Adipocyte (in vitro differentiated cells): Measurements from ENCODE around the gene BACE2.
A peak's percentile ranks its signal among the peaks of the same experiment; 100 is the strongest.

Experiments
- DNase-seq: peaks from one replicate; pipeline ENCODE4 v3.0.0-alpha.2; 2015; ENCODE audit warnings: low read depth
- H3K27me3 ChIP-seq: replicated peaks from 2 replicates; pipeline ENCODE4 v1.7.0; 2013; ENCODE audit warnings: mild to moderate bottlenecking, low read length, moderate library complexity; ENCODE audit not compliant: control insufficient read depth, insufficient read depth
- H3K36me3 ChIP-seq: 2 replicates; pipeline ENCODE4 v1.7.0; 2013; ENCODE audit warnings: low read length, mild to moderate bottlenecking, moderate library complexity; ENCODE audit not compliant: control insufficient read depth, insufficient read depth, severe bottlenecking
- H3K4me1 ChIP-seq: 2 replicates; pipeline ENCODE4 v1.7.0; 2013; ENCODE audit warnings: mild to moderate bottlenecking, low read length, moderate library complexity; ENCODE audit not compliant: control insufficient read depth, insufficient read depth
- H3K4me3 ChIP-seq: 2 replicates; pipeline ENCODE4 v1.7.0; 2013; ENCODE audit warnings: mild to moderate bottlenecking, low read length, moderate library complexity
- H3K9ac ChIP-seq: 2 replicates; pipeline ENCODE4 v1.7.0; 2013; ENCODE audit warnings: mild to moderate bottlenecking, low read length, moderate library complexity
- H3K9me3 ChIP-seq: 2 replicates; pipeline ENCODE4 v1.7.0; 2013; ENCODE audit warnings: mild to moderate bottlenecking, low read length, moderate library complexity; ENCODE audit not compliant: control insufficient read depth

Gene BACE2

GRCh38 chr21:41168391-41169257 lies 664 bp downstream of the BACE2 start:
- H3K27me3 ChIP-seq, result no peaks in the 10 kb centered on the region

GRCh38 chr21:41169258-41169576 lies 1.3 kb downstream of the BACE2 start:
- H3K4me3 ChIP-seq, result peak overlapping the region; percentile 83
- DNase-seq, result no peak

More at GRCh38 chr21:41168391-41169257, 664 bp downstream of the BACE2 start:
- Histone ChIP-seq H3K36me3 (no peaks in the 10 kb centered on the region), H3K9me3 (no peaks in the 10 kb centered on the region), H3K9ac (peak overlapping the region; percentile 75), H3K4me1 (peaks cover 8% of the 10 kb centered on the region), H3K4me3 (peak overlapping the region; percentile 83)
- DNase-seq, result peak; percentile 79

GRCh38 chr21:41169701-41170100 lies 1.7 kb downstream of the BACE2 start:
- no peaks in the 10 kb centered on the region for H3K9me3 ChIP-seq
- H3K27me3 ChIP-seq, result no peaks in the 10 kb centered on the region
- no peak for DNase-seq
- H3K9ac ChIP-seq, result no peak overlapping the region
- H3K36me3 ChIP-seq, result no peaks in the 10 kb centered on the region
- peak overlapping the region; percentile 83 for H3K4me3 ChIP-seq
- H3K4me1 ChIP-seq, result peaks cover 8% of the 10 kb centered on the region

More at GRCh38 chr21:41169258-41169576, 1.3 kb downstream of the BACE2 start:
- Histone ChIP-seq H3K9me3 (no peaks in the 10 kb centered on the region), H3K4me1 (peaks cover 8% of the 10 kb centered on the region), H3K9ac (peak overlapping the region; percentile 66), H3K36me3 (no peaks in the 10 kb centered on the region), H3K27me3 (no peaks in the 10 kb centered on the region)

DNA sequence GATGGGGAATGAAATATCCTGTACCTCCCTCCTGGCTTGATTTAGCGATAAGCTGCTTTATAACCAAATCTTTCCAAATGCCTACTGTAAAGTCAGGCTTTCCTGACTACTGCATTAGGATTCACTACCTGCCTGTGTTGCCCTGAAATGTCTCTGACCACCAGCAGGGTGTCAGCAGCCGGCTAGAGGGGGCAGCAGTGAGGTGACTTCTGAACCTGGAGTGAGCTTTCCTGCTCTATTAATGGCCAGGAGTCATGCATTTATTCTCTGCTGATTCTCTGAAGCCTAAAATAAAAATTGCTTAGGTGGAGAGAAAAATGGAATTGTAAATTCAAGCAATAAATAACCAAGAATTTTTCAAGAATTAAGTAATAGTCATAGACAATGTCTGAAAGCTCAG lies 2.5 kb downstream of the BACE2 start:
- no peaks in the 10 kb centered on the region for H3K36me3 ChIP-seq
- H3K27me3 ChIP-seq, result no peaks in the 10 kb centered on the region
- DNase-seq, result peak; percentile 34
- no peaks in the 10 kb centered on the region for H3K9me3 ChIP-seq
- H3K9ac ChIP-seq, result no peak overlapping the region
- no peak overlapping the region for H3K4me3 ChIP-seq
- H3K4me1 ChIP-seq, result peaks cover 8% of the 10 kb centered on the region

GRCh38 chr21:41170859-41171609 lies 3.1 kb downstream of the BACE2 start:
- Histone ChIP-seq H3K9ac (no peak overlapping the region), H3K4me1 (peaks cover 8% of the 10 kb centered on the region), H3K4me3 (no peak overlapping the region), H3K36me3 (no peaks in the 10 kb centered on the region), H3K27me3 (no peaks in the 10 kb centered on the region), H3K9me3 (no peaks in the 10 kb centered on the region)
- no peak for DNase-seq

GRCh38 chr21:41175080-41175479 lies 7.1 kb downstream of the BACE2 start:
- H3K27me3 ChIP-seq, result no peaks in the 10 kb centered on the region
- DNase-seq, result no peak
- H3K9ac ChIP-seq, result no peak overlapping the region
- H3K4me3 ChIP-seq, result no peak overlapping the region
- no peaks in the 10 kb centered on the region for H3K4me1 ChIP-seq
- H3K36me3 ChIP-seq, result no peaks in the 10 kb centered on the region
- no peaks in the 10 kb centered on the region for H3K9me3 ChIP-seq

DNA sequence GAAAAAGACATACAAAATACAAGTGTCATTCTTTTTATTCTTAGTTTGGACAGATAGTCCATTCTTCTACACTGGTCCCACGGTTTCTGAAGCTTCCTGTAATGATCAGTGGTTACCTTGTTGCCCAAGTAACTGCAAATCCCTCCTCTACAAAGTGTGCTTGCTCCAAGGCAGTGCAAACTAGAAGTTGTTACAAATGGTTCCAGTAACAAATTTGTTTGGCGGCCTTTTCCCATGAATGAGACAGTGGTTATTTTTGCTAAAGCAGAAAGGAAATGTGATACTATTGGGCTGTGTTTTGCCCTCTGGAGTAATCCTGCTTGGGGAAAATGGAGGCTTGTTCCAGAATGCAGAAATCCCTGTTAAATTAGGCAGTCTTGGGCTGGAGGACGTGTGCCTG lies 8.9 kb downstream of the BACE2 start:
- H3K36me3 ChIP-seq, result no peaks in the 10 kb centered on the region
- no peaks in the 10 kb centered on the region for H3K27me3 ChIP-seq
- no peaks in the 10 kb centered on the region for H3K4me1 ChIP-seq
- no peak overlapping the region for H3K9ac ChIP-seq
- DNase-seq, result no peak
- no peaks in the 10 kb centered on the region for H3K9me3 ChIP-seq
- no peak overlapping the region for H3K4me3 ChIP-seq

DNA sequence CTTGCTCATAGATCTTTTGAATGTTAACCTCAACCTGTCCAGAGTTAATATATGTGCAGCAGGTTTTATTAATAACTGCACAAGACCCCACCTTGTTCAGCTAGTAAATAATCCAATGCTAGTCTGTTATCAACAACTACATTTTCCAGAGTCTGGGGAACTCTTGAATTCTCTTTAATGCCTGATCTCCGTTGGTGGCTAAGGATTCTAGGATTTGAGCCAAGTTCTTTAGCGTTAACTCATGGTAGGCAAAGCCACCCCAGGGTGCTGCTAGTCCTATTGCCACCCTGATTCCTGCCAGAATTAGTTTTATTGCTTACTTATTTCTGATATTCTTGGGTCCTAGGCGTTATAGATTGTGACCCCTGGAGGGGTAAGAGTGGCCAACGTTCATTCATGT lies 12.8 kb downstream of the BACE2 start:
- Histone ChIP-seq H3K9ac (no peak overlapping the region), H3K4me1 (peaks cover 5% of the 10 kb centered on the region)

GRCh38 chr21:41182547-41182946 lies 14.6 kb downstream of the BACE2 start:
- Histone ChIP-seq H3K4me1 (peaks cover 5% of the 10 kb centered on the region), H3K9me3 (no peaks in the 10 kb centered on the region), H3K36me3 (no peaks in the 10 kb centered on the region), H3K27me3 (no peaks in the 10 kb centered on the region), H3K4me3 (no peak overlapping the region), H3K9ac (no peak overlapping the region)
- no peak for DNase-seq

More for the DNA sequence above, 12.8 kb downstream of the BACE2 start:
- Histone ChIP-seq H3K9me3 (no peaks in the 10 kb centered on the region), H3K27me3 (no peaks in the 10 kb centered on the region), H3K4me3 (no peak overlapping the region), H3K36me3 (no peaks in the 10 kb centered on the region)
- DNase-seq, result no peak

DNA sequence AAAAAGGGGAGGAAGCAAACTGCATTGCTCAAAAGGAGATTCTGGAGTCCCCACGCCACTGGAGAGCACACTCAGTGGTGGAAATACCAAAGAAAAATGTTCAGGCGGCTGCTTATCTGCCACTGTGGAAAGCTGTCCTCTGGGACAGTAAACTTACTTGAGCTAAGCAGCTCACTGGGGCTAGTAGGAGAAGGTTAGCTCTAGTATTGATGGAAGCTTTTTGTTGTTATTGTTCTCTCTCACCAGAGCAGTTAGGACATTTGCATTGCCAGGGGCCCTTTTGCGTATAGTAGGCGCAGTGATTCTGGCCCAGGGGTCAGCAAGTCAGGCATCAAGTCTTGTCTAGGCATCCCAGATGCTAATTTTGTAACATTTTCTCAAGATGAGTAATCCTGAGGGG lies 15.6 kb downstream of the BACE2 start:
- DNase-seq, result no peak
- Histone ChIP-seq H3K9ac (no peak overlapping the region), H3K36me3 (no peaks in the 10 kb centered on the region), H3K4me1 (peaks cover 5% of the 10 kb centered on the region), H3K27me3 (no peaks in the 10 kb centered on the region), H3K9me3 (no peaks in the 10 kb centered on the region), H3K4me3 (no peak overlapping the region)

GRCh38 chr21:41185802-41186201 lies 17.8 kb downstream of the BACE2 start:
- DNase-seq, result no peak
- Histone ChIP-seq H3K4me3 (no peak overlapping the region), H3K9ac (no peak overlapping the region), H3K36me3 (no peaks in the 10 kb centered on the region), H3K4me1 (peaks cover 5% of the 10 kb centered on the region), H3K27me3 (no peaks in the 10 kb centered on the region), H3K9me3 (no peaks in the 10 kb centered on the region)
